Activated CD4-positive, alpha-beta T cell treated with anti-CD3 and anti-CD28 coated beads for 24 hours (primary cell): ENCODE results near the gene C1QTNF9.
"Not testable (repeated sequence)": the region's sequence is repeated elsewhere in the genome, so short reads cannot be mapped to it uniquely, and the experiment has no call there.

Source experiments
- DNase-seq, 2 donors: peaks; one replicate each; pipeline ENCODE4 v3.0.0-alpha.2; 2020; ENCODE audit warnings: low read depth in 2 of 2

The C1QTNF9 gene

GRCh38 chr13:24281188-24282008 is 28.0 kb upstream of the C1QTNF9 start:
- no peak for DNase-seq

- no peak for DNase-seq
Measured at GRCh38 chr13:24282256-24282655, 27.1 kb upstream of the C1QTNF9 start.

GRCh38 chr13:24284889-24285565 is 24.4 kb upstream of the C1QTNF9 start:
- DNase-seq = no peak

GRCh38 chr13:24286624-24287023 is 22.8 kb upstream of the C1QTNF9 start:
- DNase-seq = no peak

- DNase-seq = no peak
Measured at GRCh38 chr13:24287748-24288287, 21.6 kb upstream of the C1QTNF9 start.

GRCh38 chr13:24288870-24289269 is 20.5 kb upstream of the C1QTNF9 start:
- no peak for DNase-seq

- no peak for DNase-seq
Measured at GRCh38 chr13:24290280-24290932, 19.0 kb upstream of the C1QTNF9 start.

GRCh38 chr13:24292481-24292880 is 16.9 kb upstream of the C1QTNF9 start:
- no peak for DNase-seq

GRCh38 chr13:24293746-24294145 is 15.6 kb upstream of the C1QTNF9 start:
- DNase-seq = no peak

GRCh38 chr13:24299488-24300114 is 9.8 kb upstream of the C1QTNF9 start:
- DNase-seq = no peak

- no peak for DNase-seq
Measured at GRCh38 chr13:24301434-24301833, 7.9 kb upstream of the C1QTNF9 start.

GRCh38 chr13:24301911-24302310 is 7.5 kb upstream of the C1QTNF9 start:
- DNase-seq = no peak

GRCh38 chr13:24304620-24305019 is 4.8 kb upstream of the C1QTNF9 start:
- DNase-seq = no peak

- DNase-seq = no peak
Measured at GRCh38 chr13:24306632-24307031, 2.7 kb upstream of the C1QTNF9 start.

- DNase-seq = no peak
Measured at GRCh38 chr13:24307211-24308067, 1.9 kb upstream of the C1QTNF9 start.

GRCh38 chr13:24308068-24308445 is 1.3 kb upstream of the C1QTNF9 start:
- no peak for DNase-seq

- DNase-seq = no peak
Measured at GRCh38 chr13:24308488-24309020, 826 bp upstream of the C1QTNF9 start.

- DNase-seq = no peak
Measured at GRCh38 chr13:24313439-24313838, 4.1 kb downstream of the C1QTNF9 start.

GRCh38 chr13:24317835-24318234 is 8.5 kb downstream of the C1QTNF9 start:
- not testable (repeated sequence) for DNase-seq

- not testable (repeated sequence) for DNase-seq
Measured at GRCh38 chr13:24318878-24319277, 9.5 kb downstream of the C1QTNF9 start.

- DNase-seq = not testable (repeated sequence)
Measured at GRCh38 chr13:24319641-24320040, 10.3 kb downstream of the C1QTNF9 start.
